ENCODE data around the gene RPS27. TPM values are rescaled to one million over a fixed set of nuclear protein-coding genes. Genes with fewer than 3 reads are reported as not detected.
A peak's percentile ranks its signal among the peaks of the same experiment; 100 is the strongest.

The RPS27 gene
- total and polyA plus RNA-seq, 2 of the 13 experiments (the other 11 are each of a cell fraction or from before 2014, with no cell fraction given): 3,737 to 9,964 TPM

DNA sequence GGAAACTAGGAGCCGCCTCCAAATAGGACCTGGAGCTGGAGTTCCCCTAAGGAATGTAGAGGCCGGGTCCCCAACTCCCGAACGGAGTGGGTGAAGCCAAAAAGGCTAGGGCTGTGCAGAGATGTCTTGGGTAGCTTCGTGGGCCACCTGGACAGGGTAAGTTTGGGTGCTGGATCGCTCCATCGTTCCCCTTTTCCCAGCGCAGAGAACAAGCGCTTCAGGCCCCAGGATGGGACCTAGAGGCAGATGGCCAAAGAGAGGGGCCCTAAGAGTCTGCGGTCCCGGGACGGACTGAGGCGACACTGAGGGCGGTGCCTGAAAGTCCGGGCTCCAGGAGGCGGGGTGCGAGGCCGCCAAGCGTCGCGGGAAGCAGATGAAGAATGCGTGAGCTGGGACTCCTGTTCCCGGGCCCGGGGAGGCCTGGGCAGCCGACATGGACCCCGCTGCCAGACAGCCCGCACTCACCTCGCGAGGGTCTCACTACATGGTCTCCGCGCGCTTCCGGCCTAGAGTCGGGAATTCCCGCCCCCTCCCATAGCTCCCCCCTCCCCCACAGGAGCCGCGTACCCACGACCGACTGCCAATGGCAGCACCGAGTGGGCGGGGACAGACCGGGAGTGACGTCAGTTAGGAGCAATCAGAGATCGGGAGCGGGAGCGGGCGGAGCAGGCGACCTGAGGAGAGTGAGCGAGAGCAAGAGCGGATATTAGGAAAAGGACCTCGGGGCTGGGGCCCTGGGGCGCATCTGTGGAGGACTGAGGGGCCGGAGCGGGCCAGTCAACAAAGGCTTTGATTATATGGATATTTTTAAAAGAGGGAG, 27.3 kb upstream of the RPS27 start, which contains the start of gene SLC39A1 (continued):
- TF ChIP-seq, protein P1, sequence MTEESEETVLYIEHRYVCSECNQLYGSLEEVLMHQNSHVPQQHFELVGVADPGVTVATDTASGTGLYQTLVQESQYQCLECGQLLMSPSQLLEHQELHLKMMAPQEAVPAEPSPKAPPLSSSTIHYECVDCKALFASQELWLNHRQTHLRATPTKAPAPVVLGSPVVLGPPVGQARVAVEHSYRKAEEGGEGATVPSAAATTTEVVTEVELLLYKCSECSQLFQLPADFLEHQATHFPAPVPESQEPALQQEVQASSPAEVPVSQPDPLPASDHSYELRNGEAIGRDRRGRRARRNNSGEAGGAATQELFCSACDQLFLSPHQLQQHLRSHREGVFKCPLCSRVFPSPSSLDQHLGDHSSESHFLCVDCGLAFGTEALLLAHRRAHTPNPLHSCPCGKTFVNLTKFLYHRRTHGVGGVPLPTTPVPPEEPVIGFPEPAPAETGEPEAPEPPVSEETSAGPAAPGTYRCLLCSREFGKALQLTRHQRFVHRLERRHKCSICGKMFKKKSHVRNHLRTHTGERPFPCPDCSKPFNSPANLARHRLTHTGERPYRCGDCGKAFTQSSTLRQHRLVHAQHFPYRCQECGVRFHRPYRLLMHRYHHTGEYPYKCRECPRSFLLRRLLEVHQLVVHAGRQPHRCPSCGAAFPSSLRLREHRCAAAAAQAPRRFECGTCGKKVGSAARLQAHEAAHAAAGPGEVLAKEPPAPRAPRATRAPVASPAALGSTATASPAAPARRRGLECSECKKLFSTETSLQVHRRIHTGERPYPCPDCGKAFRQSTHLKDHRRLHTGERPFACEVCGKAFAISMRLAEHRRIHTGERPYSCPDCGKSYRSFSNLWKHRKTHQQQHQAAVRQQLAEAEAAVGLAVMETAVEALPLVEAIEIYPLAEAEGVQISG (CRISPR knock-in tag; IDR thresholded peaks at IDR 0.05): peak; percentile 50; the same call in 1 of the 2 replicates
- 0 out of 2 replicates have a peak, but pooled peaks have one; percentile 35 for TF ChIP-seq ZNF788 (CRISPR knock-in tag; IDR thresholded peaks at IDR 0.05; ENCODE audit: borderline replicate concordance)
- no peak for TF ChIP-seq ZNF781 (CRISPR knock-in tag; IDR thresholded peaks at IDR 0.05; ENCODE audit: borderline replicate concordance, not compliant biosample characterization)
- TF ChIP-seq, protein P2, sequence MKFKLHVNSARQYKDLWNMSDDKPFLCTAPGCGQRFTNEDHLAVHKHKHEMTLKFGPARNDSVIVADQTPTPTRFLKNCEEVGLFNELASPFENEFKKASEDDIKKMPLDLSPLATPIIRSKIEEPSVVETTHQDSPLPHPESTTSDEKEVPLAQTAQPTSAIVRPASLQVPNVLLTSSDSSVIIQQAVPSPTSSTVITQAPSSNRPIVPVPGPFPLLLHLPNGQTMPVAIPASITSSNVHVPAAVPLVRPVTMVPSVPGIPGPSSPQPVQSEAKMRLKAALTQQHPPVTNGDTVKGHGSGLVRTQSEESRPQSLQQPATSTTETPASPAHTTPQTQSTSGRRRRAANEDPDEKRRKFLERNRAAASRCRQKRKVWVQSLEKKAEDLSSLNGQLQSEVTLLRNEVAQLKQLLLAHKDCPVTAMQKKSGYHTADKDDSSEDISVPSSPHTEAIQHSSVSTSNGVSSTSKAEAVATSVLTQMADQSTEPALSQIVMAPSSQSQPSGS (CRISPR knock-in tag; IDR thresholded peaks at IDR 0.05): peak; percentile 86; the same call in 1 of the 2 replicates
- TF ChIP-seq, protein P3, sequence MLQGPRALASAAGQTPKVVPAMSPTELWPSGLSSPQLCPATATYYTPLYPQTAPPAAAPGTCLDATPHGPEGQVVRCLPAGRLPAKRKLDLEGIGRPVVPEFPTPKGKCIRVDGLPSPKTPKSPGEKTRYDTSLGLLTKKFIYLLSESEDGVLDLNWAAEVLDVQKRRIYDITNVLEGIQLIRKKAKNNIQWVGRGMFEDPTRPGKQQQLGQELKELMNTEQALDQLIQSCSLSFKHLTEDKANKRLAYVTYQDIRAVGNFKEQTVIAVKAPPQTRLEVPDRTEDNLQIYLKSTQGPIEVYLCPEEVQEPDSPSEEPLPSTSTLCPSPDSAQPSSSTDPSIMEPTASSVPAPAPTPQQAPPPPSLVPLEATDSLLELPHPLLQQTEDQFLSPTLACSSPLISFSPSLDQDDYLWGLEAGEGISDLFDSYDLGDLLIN (CRISPR knock-in tag; IDR thresholded peaks at IDR 0.05; ENCODE audit: borderline replicate concordance): no peak
- TF ChIP-seq PHF20 (CRISPR knock-in tag; IDR thresholded peaks at IDR 0.05): peak; percentile 52
- no peak; the same call in 1 of the 2 replicates for TF ChIP-seq ZSCAN31 (CRISPR knock-in tag; IDR thresholded peaks at IDR 0.05; ENCODE audit: low read depth)
- TF ChIP-seq PLRG1 (conservative IDR thresholded peaks at IDR 0.05): no peak
- TF ChIP-seq NFE2L1 (CRISPR knock-in tag; IDR thresholded peaks at IDR 0.05; ENCODE audit: borderline replicate concordance): no peak
- TF ChIP-seq, protein P4, sequence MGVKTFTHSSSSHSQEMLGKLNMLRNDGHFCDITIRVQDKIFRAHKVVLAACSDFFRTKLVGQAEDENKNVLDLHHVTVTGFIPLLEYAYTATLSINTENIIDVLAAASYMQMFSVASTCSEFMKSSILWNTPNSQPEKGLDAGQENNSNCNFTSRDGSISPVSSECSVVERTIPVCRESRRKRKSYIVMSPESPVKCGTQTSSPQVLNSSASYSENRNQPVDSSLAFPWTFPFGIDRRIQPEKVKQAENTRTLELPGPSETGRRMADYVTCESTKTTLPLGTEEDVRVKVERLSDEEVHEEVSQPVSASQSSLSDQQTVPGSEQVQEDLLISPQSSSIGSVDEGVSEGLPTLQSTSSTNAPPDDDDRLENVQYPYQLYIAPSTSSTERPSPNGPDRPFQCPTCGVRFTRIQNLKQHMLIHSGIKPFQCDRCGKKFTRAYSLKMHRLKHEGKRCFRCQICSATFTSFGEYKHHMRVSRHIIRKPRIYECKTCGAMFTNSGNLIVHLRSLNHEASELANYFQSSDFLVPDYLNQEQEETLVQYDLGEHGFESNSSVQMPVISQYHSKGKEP (CRISPR knock-in tag; IDR thresholded peaks at IDR 0.05): no peak
- TF ChIP-seq, protein P5, sequence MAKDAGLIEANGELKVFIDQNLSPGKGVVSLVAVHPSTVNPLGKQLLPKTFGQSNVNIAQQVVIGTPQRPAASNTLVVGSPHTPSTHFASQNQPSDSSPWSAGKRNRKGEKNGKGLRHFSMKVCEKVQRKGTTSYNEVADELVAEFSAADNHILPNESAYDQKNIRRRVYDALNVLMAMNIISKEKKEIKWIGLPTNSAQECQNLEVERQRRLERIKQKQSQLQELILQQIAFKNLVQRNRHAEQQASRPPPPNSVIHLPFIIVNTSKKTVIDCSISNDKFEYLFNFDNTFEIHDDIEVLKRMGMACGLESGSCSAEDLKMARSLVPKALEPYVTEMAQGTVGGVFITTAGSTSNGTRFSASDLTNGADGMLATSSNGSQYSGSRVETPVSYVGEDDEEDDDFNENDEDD (CRISPR knock-in tag; IDR thresholded peaks at IDR 0.05; ENCODE audit: borderline replicate concordance): peak; percentile 66; the same call in 1 of the 2 replicates
- TF ChIP-seq HNF4G (IDR thresholded peaks at IDR 0.05; ENCODE audit: borderline replicate concordance, low read depth, low read length): no peak
- TF ChIP-seq HNF4G (CRISPR knock-in tag; IDR thresholded peaks at IDR 0.05; ENCODE audit: borderline replicate concordance, low read depth): no peak
- no peak for TF ChIP-seq ZNF468 (CRISPR knock-in tag; IDR thresholded peaks at IDR 0.05)
- peak; percentile 79; the same call in 1 of the 2 replicates for TF ChIP-seq SIN3A (IDR thresholded peaks at IDR 0.05; ENCODE audit: borderline replicate concordance, low read depth, low read length)
- no peak for TF ChIP-seq BORCS8-MEF2B (CRISPR knock-in tag; IDR thresholded peaks at IDR 0.05)
- no peak; the same call in 1 of the 2 replicates for TF ChIP-seq FOXC1 (CRISPR knock-in tag; IDR thresholded peaks at IDR 0.05; ENCODE audit: borderline replicate concordance)
- no peak for TF ChIP-seq ZNF737 (CRISPR knock-in tag; IDR thresholded peaks at IDR 0.05; ENCODE audit: borderline replicate concordance)
- TF ChIP-seq CEBPG (CRISPR knock-in tag; IDR thresholded peaks at IDR 0.05): no peak
- no peak for TF ChIP-seq SMAD9 (CRISPR knock-in tag; IDR thresholded peaks at IDR 0.05)
